Stimulated activated CD4-positive, alpha-beta T cell treated with anti-CD3 and anti-CD28 coated beads, Interleukin-15, amount 100 ng/mL, for 48 hours (primary cell): ENCODE results near the gene INSYN1.
"Not testable (repeated sequence)": the region's sequence is repeated elsewhere in the genome, so short reads cannot be mapped to it uniquely, and the experiment has no call there.

Source experiments
- DNase-seq, 2 donors: peaks; one replicate each; pipeline ENCODE4 v3.0.0-alpha.2; 2020; ENCODE audit warnings: low read depth in 2 of 2

INSYN1 gene

DNA sequence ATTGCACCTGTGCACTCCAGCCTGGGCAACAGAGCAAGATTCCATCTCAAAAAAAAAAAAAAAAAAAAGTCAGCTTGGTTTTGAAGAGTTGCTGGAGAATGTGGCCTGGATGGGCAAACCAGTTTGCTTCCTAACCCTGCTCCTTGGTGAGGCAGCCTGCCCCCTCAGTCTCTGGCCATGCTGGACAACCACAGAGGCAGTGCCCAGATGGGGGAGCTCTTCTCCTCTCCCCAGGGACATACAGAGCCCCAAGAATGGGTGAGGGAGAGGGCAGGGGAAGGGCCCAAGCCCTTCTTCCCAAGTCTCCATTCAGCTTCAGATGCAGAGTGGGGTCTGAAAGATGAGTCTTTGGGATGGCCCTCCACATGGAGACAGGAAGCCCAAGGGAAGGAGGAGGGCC lies 41.0 kb downstream of the INSYN1 start:
- DNase-seq = no peak

DNA sequence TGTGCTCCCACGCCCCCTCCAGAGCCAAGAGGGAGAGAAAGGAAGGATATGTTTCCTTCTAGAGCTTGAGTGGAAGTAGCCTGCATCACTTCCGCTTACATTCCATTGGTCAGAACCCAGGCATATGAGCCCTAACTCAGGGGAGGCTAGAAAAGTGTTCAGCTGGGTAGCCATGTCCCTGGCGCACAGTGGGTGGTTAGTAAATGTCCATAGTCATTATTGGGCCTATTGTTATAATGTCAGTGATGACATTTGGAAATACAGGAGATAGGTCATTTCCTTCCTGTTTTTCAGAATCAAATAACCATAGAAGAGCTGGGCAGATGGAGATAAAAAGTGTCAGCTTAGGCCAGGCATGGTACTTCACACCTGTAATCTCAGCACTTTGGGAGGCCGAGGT lies 41.6 kb downstream of the INSYN1 start:
- DNase-seq = no peak

DNA sequence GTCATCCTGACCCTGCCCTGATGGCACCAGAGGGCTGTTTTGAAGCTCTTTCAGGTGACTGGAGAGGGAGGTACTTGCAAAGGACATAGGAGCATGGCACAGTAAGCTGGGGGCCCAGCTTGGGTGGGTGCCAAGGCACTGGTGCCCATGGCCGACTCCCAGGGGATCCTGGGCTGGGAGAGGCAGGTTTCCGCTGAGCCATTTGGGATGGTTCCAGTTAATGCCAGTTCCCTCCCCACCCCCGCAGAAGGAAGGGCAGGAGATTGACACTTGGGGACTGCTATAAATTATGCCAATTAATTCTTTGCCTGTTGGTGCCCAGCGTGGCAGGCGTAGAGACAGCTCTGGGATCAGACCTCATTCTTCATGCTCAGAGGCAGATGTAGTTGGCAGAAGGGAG lies 42.8 kb downstream of the INSYN1 start:
- no peak for DNase-seq

DNA sequence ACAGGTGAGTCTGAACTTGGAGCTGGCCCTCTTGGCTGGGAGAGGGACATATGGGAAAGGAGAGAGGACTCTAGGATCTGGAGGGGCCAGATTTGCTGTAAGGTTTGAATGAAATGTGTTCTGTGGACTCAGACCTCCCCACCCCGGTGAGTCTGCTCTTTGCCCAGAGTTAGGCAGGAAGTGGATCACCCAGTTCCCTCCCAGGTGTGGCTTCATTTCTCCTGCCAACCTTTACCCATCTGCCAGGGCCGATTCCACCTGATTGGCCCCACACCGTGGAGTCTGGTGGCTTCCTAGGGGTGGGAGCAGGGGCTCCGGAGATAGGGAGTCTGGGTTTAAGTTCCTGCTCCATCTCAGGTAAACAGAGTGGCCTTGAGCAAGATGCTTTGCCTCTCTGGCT lies 43.5 kb downstream of the INSYN1 start:
- DNase-seq = no peak

DNA sequence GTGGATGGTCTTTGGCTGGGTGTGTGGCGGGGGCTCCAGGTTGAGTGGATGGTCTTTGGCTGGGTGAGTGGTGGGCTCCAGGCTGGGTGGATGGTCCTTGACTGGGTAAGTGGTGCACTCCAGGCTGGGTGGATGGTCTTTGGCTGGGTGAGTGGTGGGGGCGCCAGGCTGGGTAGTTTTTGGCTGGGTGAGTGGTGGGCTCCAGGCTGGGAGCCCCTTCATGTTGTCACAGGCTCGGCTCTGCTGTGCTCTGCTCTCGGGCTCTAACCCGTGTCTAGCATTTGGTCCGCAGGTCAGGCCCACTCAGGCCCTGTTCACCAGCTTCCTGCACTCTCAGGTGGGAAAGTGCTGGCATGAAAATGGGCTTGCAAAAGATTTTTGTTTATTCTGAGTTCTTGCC lies 43.9 kb downstream of the INSYN1 start:
- no peak for DNase-seq

DNA sequence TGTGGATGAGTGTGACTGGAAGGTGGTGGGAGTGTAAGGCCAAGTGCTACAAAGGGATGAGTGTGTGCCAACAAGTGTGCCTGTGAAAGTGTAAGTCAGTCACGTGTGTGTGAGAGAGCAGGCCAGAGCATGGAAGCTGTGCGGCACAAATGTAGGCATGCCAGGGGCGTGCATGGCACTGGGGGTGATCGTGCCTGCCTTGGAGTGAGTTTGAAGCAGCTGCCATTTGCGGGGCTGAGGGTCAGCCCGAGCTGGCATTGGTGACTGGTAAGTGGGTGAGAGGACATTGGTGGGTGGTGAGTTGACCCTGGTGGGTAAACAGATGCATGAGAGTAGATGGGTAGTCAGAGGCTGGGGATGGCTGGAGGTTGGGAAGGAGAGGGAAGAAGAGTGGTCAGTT lies 44.5 kb downstream of the INSYN1 start:
- no peak for DNase-seq

DNA sequence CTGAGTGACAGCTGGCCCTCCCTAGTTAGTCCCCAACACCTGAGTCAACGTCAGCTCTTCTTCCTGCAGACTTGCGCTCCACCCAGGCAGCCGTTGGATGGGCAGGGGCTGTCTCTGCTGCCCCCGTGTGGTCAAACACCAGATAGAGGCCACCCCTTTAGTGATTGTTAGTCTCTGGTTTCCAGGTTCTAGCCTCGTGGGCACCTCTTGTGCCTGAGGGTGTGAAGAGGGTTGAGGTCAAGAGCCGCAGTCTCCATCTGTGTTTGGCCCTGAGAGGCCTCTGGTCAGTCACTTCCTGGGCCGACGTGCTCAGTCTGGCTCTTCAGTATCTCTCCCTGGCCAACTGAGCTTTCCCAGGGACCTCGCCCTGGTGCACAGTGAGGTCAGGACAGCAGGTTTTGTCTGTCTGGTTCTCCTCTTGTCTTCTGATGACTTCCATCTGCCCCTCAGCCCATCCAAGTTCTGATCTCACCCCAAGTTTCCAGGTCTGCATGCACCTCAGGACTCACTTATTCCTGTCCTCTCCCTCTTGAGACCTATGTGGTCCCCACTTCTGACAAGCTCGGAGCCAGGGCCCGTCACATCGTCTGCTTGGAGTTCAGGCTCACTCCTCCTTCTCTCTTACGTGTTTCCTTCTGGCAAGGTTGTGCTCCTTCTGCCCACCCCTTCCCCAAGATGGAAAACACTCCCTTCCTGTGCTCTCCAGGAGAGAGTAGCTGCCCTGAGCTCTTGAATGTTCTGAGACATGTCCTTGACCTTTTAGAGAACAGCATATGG lies 48.1 kb downstream of the INSYN1 start:
- peak; percentile 55 to 58 for DNase-seq

DNA sequence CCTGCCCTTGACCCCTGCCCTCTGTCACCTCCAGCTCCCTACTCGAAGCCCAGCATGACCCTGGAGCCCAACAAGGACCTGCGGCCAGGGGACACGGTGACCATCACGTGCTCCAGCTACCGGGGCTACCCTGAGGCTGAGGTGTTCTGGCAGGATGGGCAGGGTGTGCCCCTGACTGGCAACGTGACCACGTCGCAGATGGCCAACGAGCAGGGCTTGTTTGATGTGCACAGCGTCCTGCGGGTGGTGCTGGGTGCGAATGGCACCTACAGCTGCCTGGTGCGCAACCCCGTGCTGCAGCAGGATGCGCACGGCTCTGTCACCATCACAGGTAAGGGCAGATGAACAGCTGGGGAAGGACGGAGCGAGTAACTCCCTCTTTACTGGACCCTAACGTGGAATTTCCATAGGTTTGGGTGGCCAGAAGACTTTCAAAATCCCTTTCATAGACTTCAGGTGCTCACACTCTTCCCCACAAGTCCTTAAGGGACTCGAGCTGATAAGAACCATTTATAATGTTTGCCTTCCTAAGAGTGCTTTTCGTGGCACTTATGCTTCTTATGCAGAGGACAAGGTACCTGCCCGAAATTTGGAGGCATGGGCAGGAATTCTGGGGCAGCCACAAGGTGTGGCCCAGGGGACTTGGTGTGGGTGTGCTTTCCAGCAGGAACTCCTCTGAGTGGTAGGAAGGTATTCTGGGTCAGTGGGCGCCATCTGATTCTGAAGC lies 48.8 kb downstream of the INSYN1 start:
- DNase-seq = not testable (repeated sequence)

DNA sequence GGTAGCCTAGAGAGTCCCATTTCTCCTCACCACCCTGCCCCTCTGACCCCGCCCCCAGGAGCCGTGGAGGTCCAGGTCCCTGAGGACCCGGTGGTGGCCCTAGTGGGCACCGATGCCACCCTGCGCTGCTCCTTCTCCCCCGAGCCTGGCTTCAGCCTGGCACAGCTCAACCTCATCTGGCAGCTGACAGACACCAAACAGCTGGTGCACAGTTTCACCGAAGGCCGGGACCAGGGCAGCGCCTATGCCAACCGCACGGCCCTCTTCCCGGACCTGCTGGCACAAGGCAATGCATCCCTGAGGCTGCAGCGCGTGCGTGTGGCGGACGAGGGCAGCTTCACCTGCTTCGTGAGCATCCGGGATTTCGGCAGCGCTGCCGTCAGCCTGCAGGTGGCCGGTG lies 49.5 kb downstream of the INSYN1 start:
- not testable (repeated sequence) for DNase-seq

DNA sequence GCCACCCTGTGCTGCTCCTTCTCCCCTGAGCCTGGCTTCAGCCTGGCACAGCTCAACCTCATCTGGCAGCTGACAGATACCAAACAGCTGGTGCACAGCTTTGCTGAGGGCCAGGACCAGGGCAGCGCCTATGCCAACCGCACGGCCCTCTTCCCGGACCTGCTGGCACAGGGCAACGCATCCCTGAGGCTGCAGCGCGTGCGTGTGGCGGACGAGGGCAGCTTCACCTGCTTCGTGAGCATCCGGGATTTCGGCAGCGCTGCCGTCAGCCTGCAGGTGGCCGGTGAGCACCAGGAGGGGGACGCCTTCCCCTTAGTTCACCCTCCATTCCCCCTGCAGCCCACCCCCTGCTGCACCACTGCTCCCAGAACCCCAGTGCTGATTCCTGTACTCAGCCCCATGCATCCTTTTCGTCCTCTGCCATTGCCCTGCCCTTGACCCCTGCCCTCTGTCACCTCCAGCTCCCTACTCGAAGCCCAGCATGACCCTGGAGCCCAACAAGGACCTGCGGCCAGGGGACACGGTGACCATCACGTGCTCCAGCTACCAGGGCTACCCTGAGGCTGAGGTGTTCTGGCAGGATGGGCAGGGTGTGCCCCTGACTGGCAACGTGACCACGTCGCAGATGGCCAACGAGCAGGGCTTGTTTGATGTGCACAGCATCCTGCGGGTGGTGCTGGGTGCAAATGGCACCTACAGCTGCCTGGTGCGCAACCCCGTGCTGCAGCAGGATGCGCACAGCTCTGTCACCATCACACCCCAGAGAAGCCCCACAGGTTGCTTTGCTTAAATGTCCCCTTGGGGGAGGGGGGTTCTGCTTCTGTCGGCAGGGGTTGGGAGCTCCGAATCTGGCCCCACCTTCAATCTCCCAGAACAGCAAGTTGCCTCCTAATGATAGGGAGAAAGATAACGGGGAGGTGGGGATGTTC lies 50.6 kb downstream of the INSYN1 start:
- not testable (repeated sequence) for DNase-seq

DNA sequence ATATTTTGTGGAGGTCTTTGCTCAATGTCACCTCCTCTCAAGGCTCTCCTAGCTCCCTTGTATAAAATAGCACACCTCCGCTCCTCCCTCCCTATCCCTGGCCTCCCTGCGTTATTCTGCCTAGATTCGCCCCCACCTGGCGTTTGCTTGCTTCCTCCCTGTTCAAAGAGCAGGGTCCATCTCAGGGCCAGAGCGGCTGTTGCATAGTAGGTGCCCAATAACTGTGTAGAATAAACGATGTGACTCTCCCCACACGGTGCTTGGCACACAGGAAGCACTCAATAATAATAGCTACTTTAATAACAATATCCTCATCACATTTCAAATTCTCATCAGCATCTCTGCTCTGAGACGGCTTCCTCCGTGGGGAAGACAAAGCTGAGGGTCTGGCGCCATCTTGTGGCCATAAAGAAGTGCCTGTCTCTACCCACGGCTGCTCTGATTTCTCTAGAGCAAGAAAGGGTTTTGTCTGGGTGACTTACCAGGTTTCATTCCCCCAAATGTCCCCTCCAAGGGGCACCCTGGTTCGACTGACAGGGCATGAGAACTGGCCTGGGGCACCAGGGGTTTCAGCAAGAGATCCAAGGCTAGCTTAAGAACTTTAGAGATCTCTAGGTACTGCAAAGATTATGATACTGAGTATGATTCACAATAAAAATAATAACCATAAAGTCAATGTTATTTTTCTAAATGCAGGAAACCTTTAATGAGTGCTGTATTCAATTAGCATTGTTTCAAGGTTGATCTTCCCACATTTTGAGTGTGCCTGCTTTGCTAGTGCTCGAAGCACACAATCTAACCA lies 52.9 kb downstream of the INSYN1 start:
- DNase-seq = peak; percentile 59 to 62

DNA sequence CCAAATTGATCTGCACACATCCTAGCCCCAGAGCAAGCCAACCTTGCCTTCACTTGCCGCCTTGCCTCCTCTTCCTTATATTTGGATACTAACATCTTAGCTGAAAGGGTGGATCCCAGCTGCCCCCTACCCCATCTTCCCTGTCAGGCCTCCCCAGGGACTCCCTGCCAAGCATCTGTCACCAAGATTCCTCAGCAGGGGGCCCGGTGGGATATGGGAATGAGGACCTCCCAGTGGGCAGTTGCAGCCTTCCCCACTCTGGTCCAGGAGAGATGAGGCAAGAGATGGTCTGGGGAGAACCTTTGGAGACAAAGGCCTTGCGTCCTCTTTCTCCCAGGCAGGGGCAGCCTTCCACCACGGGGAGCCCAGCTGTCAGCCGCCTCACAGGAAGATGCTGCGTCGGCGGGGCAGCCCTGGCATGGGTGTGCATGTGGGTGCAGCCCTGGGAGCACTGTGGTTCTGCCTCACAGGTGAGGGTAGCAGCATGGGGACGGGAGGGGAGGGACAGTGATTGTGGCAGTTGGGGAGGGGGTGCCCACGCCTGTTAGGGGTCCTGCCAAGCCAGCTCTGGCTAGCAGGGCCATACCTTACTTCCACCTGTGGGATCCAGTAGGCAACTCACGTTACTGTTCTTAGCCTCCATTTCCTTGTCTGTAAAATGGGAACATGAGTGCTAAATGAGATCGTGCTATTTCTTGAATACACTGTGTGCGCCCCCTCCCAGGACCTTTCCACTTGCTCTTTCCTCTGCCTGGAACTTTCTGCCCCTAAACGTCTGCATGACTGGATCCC lies 53.7 kb downstream of the INSYN1 start:
- no peak for DNase-seq

DNA sequence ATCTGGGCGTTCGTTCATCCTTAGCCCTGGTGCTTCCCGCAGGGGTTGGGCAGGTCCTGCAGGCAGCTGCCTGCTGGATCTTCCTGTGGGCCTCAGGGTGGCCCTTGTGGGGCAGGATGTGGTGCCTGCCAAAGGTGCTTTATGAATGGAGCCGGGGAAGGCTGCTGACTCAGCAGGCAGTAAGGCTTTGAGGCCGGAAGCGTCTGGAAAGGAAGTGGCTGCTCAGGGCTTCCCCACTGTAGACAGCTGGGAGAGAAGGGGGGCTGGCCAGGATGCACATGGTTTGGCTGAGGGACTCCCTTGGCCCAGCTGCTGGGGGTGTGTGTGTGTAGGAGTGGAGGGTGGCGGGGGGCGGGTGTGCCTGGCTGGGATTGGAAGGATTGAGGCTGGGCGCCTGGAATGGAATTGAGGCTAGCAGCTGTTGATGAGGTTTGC lies 56.1 kb downstream of the INSYN1 start:
- DNase-seq = peak; percentile 74

DNA sequence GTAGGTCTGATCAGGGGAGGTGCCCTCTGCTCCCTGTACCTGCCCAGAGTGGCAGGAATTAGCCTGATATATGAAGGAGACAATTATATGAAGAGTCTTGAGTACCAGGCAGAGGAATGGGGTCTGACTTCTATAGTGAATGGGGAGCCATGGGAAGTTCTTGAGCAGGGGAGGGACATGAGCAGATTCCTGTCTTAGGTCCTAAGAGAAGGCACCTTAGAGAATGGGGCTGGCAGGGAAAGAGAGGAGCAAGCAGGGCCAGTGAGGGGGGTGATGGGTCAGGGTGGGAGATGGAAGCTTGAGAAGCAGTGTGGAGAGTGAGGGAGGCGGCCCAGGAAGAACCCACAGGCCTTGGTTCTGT lies 56.5 kb downstream of the INSYN1 start:
- no peak for DNase-seq

DNA sequence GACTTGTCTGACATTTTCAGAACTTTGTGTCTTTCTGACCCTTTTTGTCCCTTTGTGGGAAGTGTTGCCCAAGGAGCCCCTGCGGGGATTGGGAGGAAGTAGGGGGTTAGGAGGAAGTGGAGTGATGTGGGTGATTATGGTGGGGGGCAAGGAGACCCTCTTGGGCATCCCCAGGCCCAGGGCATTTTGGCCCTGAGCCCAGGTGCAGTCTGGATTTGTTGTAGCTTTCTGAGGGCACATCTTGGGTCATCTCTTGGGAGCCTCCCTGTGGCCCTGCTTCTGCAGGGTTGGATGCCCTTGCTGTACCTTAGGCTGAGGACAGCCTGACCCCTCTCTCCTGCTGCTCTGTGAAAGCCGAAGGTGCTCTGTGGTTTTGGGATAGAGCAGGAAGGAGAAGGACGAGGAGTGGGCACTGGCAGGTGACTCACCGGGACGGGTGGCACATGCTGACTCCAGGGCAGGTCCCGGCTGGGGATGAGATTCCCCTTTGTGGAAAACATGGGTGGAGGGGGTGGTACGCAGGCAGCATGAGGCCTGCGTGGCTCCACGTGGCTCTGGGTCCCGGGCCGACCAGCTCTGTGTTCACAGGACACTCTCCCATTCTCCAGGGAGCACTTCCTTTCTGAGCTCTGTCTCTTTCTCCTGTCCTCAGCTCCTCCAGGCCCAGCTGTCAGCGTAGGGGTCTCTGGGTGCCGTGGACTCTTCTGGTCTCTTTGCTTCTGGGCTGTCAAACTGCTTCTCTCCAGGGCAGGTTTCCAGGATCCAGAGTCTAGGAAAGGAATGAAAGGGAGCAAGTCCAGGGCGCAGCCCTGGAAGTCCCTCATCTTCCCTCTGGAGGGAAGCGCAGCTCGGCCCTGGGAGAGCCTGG lies 57.1 kb downstream of the INSYN1 start:
- no peak for DNase-seq

DNA sequence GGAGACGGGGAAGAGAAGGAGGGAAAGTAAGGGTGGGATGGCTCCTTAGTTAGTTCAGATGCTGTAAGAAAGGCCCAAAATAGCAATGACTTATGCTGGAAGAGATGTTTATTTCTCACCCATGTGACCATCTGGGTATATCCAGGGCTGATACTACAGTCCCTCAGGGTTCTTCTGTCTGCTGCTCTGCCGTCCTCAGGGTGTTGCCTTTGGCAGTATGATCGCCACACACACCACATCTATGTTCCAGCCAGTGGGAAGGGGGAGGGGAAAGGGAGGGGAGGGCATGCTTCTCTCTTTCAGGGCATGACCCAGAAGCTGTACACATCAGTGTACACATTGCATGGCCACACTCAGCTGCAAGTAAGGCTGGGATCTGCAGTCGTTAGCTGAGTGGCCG lies 58.7 kb downstream of the INSYN1 start:
- DNase-seq = no peak

DNA sequence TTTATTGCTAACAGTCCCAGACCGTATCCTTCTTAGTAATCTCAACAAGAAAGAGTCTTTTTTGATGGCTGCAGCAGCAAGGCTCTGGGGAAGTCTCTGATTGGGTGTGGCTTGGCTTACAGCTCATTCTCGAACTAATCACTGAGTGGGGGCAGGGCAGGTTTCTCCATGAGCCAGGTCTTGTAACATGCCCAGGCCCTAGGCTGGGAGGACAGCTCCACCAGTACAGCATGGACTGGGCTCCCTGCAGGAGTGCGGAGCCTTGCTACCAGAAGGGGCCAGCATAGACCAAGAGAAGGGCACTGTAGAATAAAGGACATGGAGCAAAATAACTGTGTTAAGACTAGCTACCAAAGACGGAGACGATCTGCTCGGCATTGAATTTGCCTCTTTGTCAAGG lies 61.8 kb downstream of the INSYN1 start:
- no peak for DNase-seq

DNA sequence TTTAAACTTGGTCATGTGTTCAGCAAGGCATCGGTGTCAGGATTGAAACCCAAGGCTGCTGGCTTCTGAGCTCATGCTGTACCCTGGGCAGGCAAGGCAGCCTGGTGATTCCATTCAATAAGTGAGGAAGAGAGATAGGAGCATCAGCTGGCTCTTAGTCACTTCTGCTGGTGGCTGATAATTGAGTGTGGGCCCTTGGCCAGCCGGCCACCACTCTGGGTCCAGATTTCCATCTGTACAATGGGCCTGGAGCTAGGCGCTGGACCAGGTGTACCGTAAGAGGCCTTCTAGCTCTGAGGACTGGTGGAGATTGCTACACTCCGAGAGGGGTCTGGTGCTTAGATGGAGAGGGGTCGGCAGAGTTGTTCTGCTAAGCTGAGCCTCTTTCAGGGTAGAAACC lies 64.7 kb downstream of the INSYN1 start:
- DNase-seq = no peak

DNA sequence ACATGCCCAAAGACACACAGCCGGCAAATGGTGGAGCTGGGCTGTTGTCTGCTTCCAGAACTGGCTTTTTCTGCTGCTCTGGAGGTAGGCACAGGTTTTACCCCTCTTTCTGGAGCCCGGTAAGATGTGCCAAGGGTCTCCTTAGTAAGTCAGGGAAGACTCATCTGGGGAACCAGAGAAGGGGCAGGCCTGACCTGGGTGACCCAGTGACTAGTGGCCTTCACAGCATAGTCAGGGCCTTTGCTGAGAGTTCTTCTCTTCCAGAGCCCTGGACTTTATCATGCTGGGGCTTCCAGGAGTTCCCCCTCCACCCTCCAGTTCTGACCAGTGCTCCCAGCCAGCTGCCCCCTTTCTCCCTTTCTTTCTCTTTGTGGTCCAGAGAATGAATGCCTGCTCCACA lies 65.8 kb downstream of the INSYN1 start:
- DNase-seq = no peak

DNA sequence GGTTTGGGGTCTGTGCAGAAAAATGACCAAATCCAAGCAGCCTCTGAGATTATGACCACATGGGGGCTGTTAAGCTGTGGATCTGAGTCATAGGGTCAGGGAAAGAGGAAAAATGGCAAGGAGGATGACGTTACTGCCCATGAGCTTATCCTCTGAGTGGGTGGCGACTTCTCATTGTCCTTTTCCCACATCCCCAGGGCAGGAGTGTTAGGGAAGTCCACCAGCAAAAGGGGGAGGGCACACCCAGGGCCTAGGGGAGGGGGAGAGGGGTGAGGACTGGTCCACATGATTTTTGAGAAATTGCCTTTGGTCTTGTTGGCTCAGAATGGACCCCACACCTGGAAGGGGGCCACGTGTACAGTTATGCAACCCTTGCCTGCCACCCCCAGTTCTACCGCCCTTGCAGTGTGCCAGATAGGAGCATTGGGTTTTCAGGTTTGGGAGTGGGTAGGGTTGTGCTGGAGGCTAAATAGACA lies 66.3 kb downstream of the INSYN1 start:
- no peak for DNase-seq
